Measurements from ENCODE around the gene HOATZ.

The HOATZ gene

DNA sequence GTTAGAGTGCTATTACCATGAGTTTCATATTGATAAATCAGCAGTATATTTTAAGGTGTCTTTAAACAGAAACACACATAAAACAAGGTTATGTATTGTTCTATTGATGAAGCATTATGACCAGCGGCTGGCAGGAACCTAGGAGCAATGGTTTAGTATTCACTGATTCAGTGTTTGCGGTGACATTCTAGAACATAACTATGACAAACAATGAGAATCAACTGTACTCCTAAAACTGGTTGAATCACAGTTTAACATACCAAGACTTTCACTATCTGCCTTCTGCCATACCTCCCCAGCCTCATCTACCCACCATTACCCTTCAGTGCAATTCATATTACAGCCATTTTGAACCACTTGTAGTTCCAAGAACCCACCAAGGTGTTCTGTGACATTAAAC, 8.8 kb downstream of the HOATZ start:
- DNase-seq: no peak

DNA sequence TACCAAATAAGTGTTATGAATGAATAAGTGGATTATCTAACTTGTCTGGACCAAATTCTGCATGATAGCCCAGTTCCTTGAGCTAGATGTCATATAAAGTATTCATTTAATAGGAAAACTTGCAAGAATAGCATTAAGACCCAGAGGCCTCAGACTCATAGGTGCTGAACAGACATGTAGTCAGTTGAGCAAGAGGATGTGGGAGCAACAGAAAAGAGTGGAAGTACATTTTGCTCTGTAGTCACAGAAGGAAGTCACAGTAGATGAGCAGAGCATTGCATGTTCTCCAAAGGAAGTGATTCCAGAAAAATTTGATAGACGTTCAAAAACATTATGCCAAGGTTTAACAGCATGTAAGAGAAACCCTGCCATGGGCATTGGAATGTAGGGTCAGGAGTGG, 9.5 kb downstream of the HOATZ start:
- DNase-seq: no peak

DNA sequence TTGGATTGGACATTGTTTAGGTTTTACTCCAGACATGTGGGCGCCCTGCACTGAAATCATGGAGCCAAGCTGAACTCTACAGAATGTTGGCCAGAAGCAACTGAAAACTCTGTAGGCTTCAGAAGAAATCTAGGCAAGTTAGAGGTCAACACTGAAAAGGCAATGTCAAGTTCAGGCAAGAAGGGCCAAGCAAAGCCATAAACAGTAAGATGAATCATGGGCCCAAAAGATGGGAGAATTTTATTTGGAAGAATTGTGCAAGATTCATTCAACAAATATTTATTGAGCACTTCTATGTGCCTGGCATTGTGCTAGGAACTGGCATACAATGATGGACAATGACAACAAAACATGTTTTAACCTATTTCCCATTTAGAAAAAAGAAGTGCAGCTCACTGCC, 10.9 kb downstream of the HOATZ start:
- DNase-seq: no peak

DNA sequence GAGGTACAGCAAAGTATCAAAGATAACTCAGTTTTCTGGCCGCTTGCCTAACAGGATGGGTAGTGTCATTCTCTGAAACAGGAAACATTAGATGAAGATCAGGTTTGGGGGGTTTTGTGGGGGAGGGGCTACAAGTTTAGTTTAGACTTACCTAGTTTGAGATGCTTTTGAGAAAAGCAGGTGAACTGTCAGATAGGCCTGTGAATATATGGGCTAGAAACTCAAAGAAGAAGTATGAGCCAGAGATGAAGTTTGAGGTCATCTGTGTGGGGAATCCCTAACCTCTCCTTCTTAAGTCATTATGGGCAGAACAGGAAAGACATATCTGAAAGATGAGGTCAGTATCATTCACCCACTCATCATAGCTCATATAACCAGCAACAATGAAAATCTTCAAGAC, 11.9 kb downstream of the HOATZ start:
- DNase-seq: no peak

DNA sequence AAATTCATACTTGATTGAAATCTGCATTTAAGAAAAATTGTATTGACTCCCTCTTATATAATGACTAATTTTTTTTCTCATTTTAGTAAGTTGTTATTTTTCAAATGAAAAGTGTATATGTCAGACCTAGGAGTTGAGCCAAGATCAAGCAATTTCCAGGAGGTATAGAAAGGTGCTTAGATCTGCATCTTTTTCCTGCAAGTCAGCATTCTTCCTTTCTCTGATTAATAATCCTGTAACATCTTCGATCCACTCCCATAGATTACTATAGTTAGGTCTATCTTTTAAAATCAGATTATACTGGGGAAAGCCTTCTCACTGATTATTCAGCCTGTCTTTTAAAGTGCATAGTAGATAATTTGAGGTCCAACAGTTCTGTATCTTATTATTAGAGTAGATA, 12.7 kb downstream of the HOATZ start:
- no peak for DNase-seq

DNA sequence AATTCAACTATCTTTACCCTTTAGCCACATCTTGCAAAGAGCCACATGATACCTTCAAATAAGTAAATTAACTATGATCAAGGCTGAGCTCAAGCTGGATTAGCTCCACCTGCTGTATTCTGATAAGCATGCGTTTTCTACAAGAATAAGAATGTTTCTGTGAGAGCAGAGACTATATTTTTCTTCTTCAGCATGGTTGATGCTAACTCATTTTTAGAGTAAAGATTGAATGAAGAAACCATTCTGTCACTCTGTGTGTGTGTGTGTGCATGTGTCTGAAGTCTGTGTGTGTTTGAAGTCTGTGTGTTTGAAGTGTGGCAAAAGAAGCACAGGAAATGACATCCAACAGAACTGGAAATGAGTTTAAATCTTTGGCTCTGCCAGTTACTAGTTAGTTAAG, 14.0 kb downstream of the HOATZ start:
- DNase-seq: no peak

DNA sequence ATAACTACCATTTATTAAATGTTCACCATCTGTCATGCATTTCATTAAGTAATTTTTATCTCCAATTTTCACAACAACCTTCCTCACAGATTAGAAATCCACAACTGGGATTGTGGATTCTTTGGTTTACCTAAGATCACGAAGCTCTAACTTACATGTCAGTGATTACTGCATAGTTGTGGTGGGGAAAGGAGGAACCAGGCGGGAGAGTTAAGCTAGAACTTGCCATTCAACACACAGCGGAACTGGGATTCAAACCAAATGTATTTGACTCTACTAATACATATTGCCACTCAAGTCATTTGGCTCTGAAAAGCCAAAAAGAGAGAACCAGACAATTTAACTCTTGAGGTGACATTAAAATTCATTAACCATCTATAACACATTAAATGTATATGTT, 15.5 kb downstream of the HOATZ start:
- no peak for DNase-seq

DNA sequence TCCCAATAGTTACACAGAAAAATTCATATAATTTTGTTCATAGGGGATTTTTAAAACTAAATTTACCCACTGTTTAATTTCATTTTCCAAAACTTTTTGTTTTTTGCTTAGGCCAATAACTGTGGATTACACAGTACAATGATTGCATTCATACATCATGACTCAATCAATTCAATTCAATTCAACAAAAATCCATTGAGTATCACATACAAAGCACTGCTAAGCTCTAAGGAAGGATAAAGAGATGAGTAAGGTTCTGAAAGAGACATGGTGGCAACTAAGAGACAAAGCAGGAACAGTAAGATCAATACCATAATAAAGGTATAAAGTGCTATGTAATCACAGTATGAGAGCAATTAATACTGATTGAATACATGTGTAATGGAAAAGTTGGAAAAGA, 16.6 kb downstream of the HOATZ start:
- no peak for DNase-seq

DNA sequence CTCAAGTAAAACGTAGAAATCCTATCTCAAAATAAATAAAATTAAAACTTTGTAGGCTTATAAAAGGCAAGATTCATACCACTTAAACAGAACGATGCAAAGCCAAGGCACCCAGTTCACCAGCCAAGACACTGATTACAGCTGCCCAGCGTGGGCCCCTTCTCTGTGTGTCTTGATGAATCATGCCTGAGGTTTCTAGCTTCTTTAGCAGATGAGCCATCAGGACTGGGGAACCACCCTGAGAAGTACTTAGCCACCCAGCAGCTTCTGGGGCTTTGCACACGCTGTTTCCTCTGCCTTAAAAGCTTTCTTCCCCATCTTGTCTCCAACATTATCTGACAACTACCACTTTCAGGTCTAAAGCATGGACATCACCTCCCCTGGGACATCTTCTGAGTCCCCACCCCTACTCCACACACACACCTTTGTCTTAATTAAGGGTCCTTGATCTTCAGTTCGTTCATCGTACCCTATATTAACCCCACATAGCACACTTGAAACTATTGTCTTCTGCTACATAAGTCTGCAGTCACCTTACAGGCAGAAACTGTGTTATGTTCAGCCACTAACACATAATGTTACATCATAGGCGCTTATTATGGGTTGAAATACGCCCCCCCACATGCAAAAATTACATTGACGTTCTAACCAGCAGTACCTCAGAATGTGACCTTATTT, 17.2 kb downstream of the HOATZ start:
- DNase-seq: no peak

DNA sequence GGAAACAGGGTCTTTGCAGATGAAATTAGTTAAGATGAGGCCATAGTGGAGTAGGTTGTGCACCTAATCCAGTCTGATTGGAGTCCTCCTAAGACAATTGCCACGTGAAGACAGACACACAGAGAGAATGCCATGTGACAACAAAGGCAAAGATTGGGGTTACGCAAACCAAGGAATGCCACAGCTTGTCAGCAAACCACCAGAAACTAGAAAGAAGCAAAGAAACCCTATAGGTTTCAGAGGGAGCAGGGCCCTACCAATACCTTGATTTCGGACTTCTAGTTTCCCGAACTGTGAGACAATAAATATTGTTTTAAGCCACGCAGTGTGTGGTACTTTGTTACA, 17.8 kb downstream of the HOATZ start:
- DNase-seq: no peak

DNA sequence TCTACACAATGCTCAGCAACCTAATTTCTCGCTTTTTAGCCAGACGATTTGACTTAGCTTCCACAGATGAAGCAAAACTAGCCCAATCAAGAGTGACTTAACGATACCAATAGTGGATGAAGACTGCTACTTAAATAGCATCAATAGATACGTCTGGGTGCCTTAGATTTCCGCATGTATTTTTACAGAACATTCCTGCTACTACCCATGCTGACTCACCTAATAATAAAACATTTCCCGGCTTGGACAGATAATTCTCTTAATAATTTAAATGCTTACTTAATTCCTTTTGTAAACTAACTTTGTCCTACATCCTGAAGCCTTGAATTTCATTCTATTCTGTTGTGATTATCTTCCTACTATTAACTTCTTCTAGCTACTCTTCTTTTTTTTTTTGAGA, 20.7 kb downstream of the HOATZ start:
- DNase-seq: no peak

DNA sequence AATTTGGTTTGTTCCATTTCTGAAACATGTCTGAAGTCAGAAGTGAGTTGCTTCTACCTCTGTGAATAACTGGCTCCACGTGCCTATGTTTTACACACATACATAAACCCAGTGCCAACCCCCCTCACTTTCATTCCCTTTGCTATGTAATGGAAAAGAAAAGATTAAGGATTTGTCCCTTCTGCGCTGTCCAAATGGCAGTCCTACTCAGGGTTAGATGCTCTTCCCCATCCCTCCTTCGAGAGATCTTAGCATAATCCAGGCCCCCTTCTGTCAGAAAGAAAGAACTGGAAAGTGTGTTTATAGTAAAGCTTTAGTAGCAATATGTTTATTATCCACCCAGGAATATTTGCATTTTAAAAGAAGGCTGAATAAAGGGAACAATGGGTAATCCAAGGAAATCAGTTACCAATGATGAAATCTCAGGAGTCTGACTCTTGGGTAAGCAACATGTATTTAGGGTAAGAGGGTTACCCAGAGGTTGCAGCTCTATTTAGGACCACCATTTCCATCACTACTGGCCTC, 22.8 kb downstream of the HOATZ start:
- DNase-seq: no peak

DNA sequence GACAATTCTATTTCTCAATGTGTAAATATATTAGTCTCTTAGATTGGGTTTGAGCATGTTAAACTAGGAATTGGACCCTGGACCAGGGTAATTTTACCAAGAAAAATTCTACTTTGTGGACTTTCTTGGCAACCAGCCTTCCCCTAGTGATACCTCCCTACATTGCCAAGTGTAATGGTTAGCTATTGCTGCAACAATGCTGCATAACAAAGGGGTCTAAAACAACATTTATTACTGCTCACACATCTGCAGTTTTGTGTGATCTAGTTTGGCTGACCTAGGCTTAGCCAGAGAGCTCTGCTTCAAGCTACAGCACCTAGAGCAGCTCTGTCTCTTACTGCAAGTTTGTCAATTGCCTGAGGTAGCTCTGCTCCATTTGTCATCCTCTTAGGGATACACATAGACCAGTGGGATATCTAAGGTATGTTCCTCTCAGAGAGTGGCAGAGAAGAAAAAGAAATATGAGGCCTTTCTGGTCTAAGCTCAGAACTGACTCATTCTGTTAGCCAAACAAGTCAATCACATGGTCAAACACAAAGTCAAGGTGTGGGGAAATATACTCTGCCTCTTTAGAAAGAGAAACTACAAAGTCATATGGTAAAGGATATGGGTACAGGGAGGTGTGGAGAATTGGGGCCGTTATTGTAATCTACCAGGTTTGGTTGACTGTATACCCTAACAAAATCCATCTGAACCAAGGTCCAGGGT, 24.0 kb downstream of the HOATZ start:
- DNase-seq: no peak

DNA sequence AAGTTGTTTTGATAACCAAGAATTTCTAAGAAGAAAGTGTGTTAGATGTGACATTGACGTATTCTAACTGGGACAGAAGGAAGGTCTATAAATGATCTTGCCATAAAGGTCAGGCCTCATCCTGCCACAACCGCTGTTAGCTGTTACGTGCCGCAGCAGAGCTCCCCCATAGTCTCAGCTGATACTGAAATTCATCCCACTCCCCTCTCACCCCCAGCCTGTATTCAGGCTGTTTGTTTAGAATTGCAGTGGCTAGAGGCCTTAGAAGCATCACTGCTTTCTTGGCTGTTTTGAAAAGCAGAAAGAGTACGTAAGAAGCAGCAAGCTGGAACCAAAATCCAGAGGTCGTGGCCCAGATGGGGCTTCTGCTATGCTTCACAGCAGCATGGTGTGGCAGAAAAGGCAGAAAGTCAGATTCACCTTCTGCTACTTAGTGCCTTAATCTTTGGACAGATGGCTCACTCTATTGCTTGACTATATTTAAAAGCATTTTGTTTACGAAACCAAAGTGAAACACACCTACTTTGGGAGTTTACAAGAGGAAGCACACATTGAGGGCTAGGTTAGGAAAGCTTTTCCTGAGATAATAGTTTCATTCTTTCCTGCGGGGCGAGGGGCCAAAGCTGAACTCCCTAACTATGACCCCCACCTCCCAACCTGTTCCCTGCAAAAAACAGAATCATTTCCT, 25.0 kb downstream of the HOATZ start:
- DNase-seq: no peak

DNA sequence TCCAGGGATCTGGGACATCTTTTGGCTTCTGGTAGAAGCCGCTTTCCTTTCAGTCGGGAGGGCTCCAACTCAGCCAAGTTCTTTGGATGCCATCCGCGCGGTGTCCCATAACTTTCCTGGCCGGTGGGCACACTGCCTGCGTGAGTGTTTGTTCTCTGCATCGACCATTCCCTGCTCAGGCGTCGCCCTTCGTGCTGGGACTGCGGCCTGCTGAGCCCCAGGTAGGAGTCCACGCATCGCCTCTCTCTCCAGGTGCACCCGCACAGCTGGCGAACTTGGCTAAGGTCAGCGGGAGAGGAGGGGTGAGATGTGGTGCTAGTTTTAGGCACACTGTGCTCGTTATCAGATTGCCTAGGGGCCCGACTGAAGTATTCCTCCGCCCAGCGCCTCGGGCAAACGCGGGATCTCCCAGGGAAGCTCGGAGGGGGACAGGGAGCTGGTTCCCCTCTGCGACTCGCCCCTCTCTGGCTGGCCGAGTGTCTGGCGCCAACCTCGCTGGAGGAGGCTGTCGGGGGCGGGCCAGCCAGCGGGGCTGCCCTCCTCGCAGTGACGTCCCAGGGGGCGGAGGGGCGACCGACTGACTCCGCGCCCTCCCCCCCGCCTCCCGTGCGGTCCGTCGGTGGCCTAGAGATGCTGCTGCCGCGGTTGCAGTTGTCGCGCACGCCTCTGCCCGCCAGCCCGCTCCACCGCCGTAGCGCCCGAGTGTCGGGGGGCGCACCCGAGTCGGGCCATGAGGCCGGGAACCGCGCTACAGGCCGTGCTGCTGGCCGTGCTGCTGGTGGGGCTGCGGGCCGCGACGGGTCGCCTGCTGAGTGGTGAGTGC, 25.7 kb downstream of the HOATZ start, which contains the start of gene LAYN:
Gene LAYN, plus strand, starts transcription at position 607 of the 823 bp plus-strand sequence. Its CDS starts 124 bp downstream, at position 731.
- no peak for DNase-seq

DNA sequence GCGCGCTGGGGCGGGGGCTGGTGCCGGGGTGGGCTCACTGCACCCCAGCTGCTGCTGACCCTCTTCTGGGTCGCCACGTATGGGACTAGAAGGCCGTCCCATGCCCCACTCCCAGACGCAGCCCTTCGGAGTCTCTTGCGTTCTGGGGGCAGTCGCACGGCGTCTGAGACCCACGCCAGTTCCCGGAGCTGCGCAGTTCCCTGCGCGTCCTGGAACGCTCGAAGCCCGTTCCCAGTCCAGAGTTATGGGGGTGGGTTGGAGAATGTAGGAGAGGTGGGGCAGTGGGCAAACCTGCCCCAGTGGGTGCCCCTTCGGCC, 26.3 kb downstream of the HOATZ start:
- no peak for DNase-seq

DNA sequence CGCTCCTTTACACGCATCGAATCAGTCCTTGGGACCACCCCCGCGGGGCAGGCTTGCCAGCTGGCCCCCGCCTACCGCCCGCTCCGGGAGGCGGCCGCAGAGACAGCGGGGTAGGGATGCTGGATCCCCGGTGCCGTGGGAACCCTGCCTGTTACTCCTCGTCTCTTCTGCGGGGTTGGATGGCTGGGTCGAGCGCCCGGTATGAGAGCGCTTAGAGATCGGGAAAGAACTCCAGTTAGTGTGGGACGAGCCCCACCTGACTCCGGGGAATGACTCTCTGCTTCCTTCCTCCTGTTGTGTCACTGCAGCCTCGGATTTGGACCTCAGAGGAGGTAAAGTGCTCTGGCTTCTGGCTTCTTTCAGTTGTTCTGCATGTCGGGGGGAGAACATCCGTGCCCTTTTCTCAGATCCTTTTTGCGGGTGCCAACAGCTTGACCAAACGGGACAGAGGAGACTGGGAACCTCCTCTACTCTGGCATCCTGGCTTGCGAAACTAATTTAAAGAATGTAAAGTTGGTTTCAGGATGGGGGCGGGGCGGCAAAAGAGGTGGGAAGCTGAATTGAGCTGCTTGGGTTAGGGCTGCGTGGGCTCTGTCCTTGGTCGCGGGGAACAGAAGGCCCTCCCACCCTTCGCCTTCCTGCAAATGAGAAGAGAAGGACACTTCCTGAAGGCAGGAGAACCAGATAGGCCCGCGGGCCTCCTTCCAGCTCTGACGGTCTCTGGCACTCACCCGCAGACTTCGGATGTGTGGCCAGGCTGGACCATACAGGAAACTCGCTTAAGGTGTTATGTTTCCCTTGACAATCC, 26.9 kb downstream of the HOATZ start:
- DNase-seq: no peak

DNA sequence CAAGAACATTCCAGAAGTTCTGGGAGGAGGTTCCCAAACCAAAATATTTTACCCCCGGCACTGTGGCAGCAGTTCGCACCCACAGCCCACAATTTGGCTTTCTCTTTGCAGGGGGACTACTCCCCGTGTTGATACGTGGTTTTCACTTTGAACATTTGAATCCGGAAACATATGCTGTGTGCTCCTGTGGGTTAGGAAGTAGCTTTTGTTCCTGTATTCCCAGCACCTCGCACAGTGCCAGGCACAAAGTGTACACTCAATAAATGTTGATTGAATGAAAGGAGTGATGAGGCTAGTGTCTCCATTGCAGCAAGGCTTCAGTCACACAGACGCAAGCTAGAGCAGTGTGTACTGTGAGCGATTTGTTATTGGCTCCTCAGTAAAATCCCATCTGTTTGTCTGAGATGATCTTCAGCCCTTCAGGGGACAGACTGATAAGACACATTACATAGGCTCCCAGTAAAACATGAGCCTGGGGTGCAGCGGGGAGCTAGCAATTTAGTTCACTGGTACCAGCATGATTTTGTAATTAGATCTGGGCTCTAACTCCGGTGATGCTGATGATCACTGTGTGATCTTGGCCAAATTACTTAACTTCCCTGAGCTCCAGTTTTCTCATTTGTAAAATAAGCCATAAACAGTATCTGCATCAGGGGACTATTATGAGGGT, 28.2 kb downstream of the HOATZ start:
- no peak for DNase-seq

DNA sequence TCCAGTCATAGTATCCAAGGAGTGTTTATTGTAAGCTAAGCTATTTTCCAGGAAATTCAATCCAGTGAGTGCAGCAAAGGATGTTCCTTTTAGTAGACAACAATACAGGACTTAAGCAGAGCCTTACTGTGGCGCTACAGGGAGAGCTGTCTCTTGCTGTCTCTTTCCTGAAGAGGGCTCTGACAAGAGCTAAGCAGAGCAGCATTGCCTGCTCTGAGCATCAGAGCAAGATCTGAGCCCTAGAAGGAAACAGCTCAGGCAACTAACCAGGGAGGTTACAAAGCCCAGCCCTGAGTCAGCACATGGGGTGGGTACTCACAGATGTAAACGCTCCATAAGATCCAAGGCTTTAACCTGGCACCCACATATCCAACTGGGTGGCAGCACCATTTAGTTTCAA, 33.9 kb downstream of the HOATZ start:
- DNase-seq: no peak

DNA sequence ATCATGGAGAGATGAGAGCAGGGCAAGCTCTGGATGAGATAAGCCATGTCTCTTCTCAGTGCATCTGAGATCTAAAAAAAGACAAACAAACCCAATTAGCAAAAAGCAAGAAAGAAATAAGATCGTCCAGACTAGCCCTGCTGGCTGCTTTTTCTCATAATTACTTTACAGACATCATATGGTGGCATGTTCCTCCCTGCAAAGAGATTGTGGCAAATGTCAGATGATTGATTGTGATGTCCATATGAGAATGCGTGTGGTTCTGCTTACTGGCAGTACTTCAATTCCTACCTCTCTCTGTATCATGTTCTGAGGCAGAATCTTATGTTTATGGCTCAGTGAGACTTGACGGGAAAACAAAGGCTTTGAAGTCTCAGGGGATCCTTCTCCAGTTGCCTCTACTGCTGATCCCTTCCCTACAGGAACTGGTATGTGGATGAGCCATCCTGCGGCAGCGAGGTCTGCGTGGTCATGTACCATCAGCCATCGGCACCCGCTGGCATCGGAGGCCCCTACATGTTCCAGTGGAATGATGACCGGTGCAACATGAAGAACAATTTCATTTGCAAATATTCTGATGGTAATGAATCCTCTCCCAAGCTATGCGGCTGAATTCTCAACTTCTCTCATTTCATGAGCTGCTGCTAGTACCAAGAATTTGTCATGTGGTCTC, 34.8 kb downstream of the HOATZ start:
- DNase-seq: no peak

DNA sequence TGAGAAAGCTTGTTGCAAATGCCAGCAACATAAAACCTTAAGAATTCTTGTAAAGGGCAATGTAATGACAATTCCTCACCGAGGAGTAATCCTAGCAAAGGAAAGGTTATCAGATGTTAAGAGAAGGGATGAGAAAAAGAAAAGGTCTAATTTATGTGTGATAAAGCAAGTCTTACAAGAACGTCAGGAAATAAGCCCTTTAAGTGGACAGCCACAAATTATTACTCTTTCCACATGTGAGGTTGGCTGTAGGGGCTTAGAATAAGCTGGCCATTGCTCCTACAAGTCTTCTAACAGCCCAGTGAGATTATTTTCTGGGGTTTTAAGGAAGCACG, 35.3 kb downstream of the HOATZ start:
- no peak for DNase-seq

DNA sequence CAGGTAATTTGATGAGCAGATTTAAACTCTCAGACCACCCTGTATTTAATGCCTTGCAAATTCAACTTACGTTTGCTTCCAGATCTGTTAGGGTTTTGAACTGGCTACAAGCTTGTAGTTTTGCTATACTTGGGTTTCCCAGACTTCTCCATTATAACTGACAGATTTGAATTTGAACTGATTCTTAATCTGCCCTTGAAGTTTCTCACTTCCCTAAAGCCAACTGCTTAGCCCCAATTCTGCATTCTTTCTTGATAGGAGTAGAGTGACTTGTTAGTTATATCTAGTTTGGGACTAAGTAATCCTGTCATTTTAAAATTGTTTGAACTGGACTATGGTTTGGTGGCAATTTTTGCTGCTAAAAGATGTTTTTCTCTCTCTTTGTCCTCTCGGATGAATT, 35.7 kb downstream of the HOATZ start:
- DNase-seq: no peak
